T-helper 17 cell (primary cell): ENCODE measurements around the gene SNTA1. TPM values are rescaled to one million over a fixed set of nuclear protein-coding genes. Genes with fewer than 3 reads are reported as not detected.
"Not testable (repeated sequence)": the region's sequence is repeated elsewhere in the genome, so short reads cannot be mapped to it uniquely, and the experiment has no call there.

Experiments used
- ATAC-seq: fragments of 150-1000 bp; cut with Tn5 transposase; 2 replicates; pipeline ENCODE4 v1.10.0; 2021; ENCODE audit warnings: mild to moderate bottlenecking, moderate library complexity
- DNase-seq, 3 donors: peaks; one replicate each; pipeline versions ENCODE4 v3.0.0 to v3.0.0-alpha.2; 2020 to 2021
- H3K9me3 ChIP-seq: one replicate; pipeline ENCODE4 v1.7.0; 2013; ENCODE audit warnings: low read length, mild to moderate bottlenecking; ENCODE audit not compliant: control insufficient read depth, poor library complexity, severe bottlenecking
- H3K27ac Mint-ChIP-seq: one replicate; pipeline ENCODE4 v1.8.0; 2022; ENCODE audit warnings: mild to moderate bottlenecking, moderate library complexity, mixed read lengths
- H3K27me3 Mint-ChIP-seq: one replicate; pipeline ENCODE4 v1.8.0; 2022; ENCODE audit warnings: mixed read lengths
- H3K36me3 Mint-ChIP-seq: one replicate; pipeline ENCODE4 v1.8.0; 2022; ENCODE audit warnings: low read depth, mixed read lengths
- H3K4me1 Mint-ChIP-seq: one replicate; pipeline ENCODE4 v1.8.0; 2022; ENCODE audit warnings: mild to moderate bottlenecking, mixed read lengths
- H3K4me3 Mint-ChIP-seq: one replicate; pipeline ENCODE4 v1.8.0; 2022; ENCODE audit warnings: mild to moderate bottlenecking, moderate library complexity, mixed read lengths
- total RNA-seq, 4 donors: library from RNA in 2 of 4; stranded (reverse) in 2 of 4; gene quantifications; one replicate each; pipeline ENCODE4 v1.2.3 and lab custom pipeline; 2022 to 2026

SNTA1 gene
- total RNA-seq, 2 donors from 2014 or later: 5.6 to 6.6 TPM

- Mint-ChIP-seq H3K27me3 (no peaks in the 10 kb centered on the region), H3K36me3 (peaks cover 6% of the 10 kb centered on the region), H3K27ac (peak overlapping the region; percentile 80), H3K4me1 (peaks cover 10% of the 10 kb centered on the region), H3K4me3 (no peak overlapping the region)
- ATAC-seq: peak; percentile 81
- no peaks in the 10 kb centered on the region for H3K9me3 ChIP-seq
- DNase-seq: no peak
Measured at GRCh38 chr20:33408716-33409654, 34.6 kb downstream of the SNTA1 start.

DNA sequence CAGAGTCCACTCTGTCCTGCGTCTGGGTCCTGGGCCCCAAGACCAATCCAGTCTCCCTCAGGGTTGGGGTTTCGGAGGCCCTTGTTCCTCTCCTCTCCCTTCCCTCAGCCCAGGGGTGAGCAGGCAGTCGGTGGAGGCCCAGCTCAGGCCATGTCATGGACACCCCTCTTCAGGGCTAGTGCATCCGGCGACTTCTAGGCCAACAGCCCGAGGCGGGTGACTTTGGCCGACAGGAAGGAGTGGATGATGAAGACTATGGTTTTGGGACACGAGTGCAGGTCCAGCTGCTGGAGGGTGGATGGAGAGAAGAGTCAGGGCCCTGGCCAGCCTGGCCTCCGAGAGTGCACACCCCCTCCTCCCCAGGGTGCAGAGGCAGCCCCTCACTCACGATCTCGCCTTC, 35.2 kb downstream of the SNTA1 start:
- peaks cover 13% of the 10 kb centered on the region for H3K4me1 Mint-ChIP-seq
- H3K9me3 ChIP-seq: no peaks in the 10 kb centered on the region
- DNase-seq (no peak), ATAC-seq (no peak)
- no peak overlapping the region for H3K4me3 Mint-ChIP-seq
- no peaks in the 10 kb centered on the region for H3K27me3 Mint-ChIP-seq
- H3K36me3 Mint-ChIP-seq: peaks cover 6% of the 10 kb centered on the region
- peak overlapping the region; percentile 80 for H3K27ac Mint-ChIP-seq

DNA sequence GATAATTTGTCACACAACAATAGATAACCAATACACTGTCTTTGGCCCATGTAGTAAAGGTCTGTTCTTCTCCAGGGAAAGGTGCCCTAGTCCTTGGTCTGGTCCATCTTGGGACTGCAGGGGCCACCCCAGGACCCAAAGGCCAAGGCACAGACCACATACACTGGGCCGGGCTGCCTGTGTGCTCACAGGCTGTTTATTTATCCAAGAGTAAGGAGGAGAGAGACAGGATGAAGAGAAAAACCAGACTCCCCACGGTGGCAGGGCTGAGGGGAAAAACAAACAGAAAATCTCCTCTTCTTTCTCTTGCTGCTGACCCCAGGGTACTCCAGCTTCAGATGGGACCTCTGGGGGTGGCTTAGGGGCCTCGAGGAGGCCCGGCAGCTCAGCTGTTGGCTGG, 35.8 kb downstream of the SNTA1 start:
- Mint-ChIP-seq H3K27ac (no peak overlapping the region), H3K4me3 (no peak overlapping the region), H3K36me3 (peaks cover 6% of the 10 kb centered on the region), H3K27me3 (no peaks in the 10 kb centered on the region), H3K4me1 (peaks cover 13% of the 10 kb centered on the region)
- ATAC-seq (no peak), DNase-seq (no peak)
- H3K9me3 ChIP-seq: no peaks in the 10 kb centered on the region

DNA sequence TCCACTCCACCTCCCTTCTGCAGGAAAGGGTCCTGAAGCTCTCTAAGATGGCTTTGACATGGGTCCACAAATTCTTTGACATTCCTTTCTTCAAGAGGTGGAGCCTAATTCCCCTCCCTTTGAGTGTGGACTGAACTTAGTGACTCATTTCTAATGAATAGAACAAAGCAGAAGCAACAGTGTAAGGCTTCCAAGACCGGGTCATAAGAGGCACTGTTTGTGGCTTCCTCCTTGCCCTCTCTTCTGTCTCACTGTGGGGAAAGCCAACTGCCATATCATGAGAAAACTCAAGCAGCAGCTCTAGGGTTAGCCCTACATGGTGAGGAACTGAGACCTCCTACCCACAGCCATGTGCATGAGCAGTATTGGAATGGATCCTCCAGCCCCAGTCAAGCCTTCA, 36.3 kb downstream of the SNTA1 start:
- H3K9me3 ChIP-seq: no peaks in the 10 kb centered on the region
- no peak overlapping the region for H3K27ac Mint-ChIP-seq
- peaks cover 6% of the 10 kb centered on the region for H3K36me3 Mint-ChIP-seq
- peaks cover 16% of the 10 kb centered on the region for H3K4me1 Mint-ChIP-seq
- no peak overlapping the region for H3K4me3 Mint-ChIP-seq
- ATAC-seq (no peak), DNase-seq (no peak)
- H3K27me3 Mint-ChIP-seq: no peaks in the 10 kb centered on the region

GRCh38 chr20:33404281-33404680, 39.3 kb downstream of the SNTA1 start:
- no peaks in the 10 kb centered on the region for H3K9me3 ChIP-seq
- DNase-seq (no peak), ATAC-seq (no peak)
- H3K27ac Mint-ChIP-seq: no peak overlapping the region
- no peaks in the 10 kb centered on the region for H3K36me3 Mint-ChIP-seq
- H3K27me3 Mint-ChIP-seq: no peaks in the 10 kb centered on the region
- peaks cover 27% of the 10 kb centered on the region for H3K4me1 Mint-ChIP-seq
- peak overlapping the region; percentile 37 for H3K4me3 Mint-ChIP-seq

DNA sequence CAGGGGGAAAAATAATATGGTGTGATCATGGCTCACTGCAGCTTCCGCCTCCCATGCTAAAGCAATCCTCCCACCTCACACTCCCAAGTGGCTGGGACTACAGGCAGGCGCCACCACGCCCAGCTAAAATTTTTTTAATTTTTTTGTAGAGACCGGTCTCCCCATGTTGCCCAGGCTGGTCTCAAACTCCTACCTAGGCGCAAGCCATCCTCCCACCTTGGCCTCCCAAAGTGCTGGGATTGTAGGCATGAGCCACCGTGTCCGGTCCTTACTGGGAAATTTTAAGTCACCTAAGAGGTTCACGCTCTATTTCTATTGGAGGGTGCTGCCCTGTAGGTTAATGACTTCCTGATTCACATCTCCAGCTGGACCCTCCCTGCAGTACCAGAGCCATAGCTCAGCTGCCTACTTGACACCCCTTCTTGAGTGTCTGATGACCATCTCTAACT, 41.6 kb downstream of the SNTA1 start:
- no peak for ATAC-seq
- H3K27ac Mint-ChIP-seq: peak overlapping the region; percentile 86
- no peak for DNase-seq
- peaks cover 37% of the 10 kb centered on the region for H3K4me1 Mint-ChIP-seq
- peak overlapping the region; percentile 96 for H3K4me3 Mint-ChIP-seq
- H3K27me3 Mint-ChIP-seq: no peaks in the 10 kb centered on the region
- no peaks in the 10 kb centered on the region for H3K9me3 ChIP-seq
- no peaks in the 10 kb centered on the region for H3K36me3 Mint-ChIP-seq

- DNase-seq (peak; percentile 73 to 75 (median 73)), ATAC-seq (peak; percentile 97)
- Mint-ChIP-seq H3K4me1 (peaks cover 41% of the 10 kb centered on the region), H3K36me3 (no peaks in the 10 kb centered on the region), H3K4me3 (peak within 1 kb of the TSS; percentile 96), H3K27me3 (no peaks in the 10 kb centered on the region), H3K27ac (peak within 1 kb of the TSS; percentile 86)
- no peaks in the 10 kb centered on the region for H3K9me3 ChIP-seq
Measured at GRCh38 chr20:33401184-33401920, 42.2 kb downstream of the SNTA1 start, which contains the start of gene CDK5RAP1. CDK5RAP1 (minus strand) TSS chr20:33401519; CDS start chr20:33397064, 4,455 bp downstream.

DNA sequence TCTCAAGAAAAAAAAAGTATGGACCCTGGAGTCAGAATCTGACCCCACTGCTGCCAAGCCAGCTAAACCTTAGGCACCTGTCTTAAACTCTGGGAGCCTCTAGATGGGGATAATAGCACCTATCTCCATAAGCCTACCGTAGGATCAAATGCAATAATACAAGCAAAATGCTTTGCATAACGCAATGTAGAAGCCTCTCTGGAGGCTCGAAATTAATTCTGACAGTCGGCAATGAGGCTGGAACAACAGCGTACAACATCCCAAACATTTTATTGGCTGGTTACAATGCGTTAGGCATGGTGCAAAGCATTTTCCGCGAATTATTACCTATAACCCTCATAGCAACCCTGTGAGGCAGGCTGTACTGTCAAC, 42.8 kb downstream of the SNTA1 start:
- DNase-seq: no peak

DNA sequence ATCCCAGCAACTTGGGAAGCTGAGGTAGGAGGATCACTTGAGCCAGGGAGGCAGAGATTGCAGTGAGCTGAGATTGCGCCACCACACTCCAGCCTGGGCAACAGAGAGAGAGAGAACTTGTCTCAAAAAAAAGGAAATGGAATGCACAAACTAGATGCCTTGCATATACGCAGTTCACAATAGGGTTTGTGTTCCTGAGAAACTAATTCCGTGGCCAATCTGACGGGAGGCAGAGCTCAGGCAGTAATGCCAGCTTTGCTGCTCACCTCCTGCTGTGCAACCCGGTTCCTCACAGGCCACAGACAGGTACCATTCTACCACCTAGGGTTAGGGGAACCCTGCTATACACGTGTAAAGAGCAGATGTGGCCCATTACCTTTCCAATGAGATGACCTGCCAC, 43.6 kb downstream of the SNTA1 start:
- H3K9me3 ChIP-seq: no peaks in the 10 kb centered on the region
- DNase-seq (no peak), ATAC-seq (no peak)
- peaks cover 43% of the 10 kb centered on the region for H3K4me1 Mint-ChIP-seq
- peak overlapping the region; percentile 86 for H3K27ac Mint-ChIP-seq
- no peaks in the 10 kb centered on the region for H3K27me3 Mint-ChIP-seq
- H3K4me3 Mint-ChIP-seq: peak overlapping the region; percentile 96
- H3K36me3 Mint-ChIP-seq: no peaks in the 10 kb centered on the region

More for the DNA sequence above, 42.8 kb downstream of the SNTA1 start:
- no peaks in the 10 kb centered on the region for H3K9me3 ChIP-seq
- Mint-ChIP-seq H3K27me3 (no peaks in the 10 kb centered on the region), H3K36me3 (no peaks in the 10 kb centered on the region), H3K4me3 (peak overlapping the region; percentile 96), H3K4me1 (peaks cover 43% of the 10 kb centered on the region), H3K27ac (peak overlapping the region; percentile 86)
- ATAC-seq: peak; percentile 50

GRCh38 chr20:33394718-33395117, 48.8 kb downstream of the SNTA1 start:
- no peak overlapping the region for H3K4me3 Mint-ChIP-seq
- ATAC-seq (no peak), DNase-seq (no peak)
- peak overlapping the region; percentile 82 for H3K27ac Mint-ChIP-seq
- H3K4me1 Mint-ChIP-seq: peaks cover 28% of the 10 kb centered on the region
- no peaks in the 10 kb centered on the region for H3K27me3 Mint-ChIP-seq
- H3K9me3 ChIP-seq: no peaks in the 10 kb centered on the region
- peaks cover 9% of the 10 kb centered on the region for H3K36me3 Mint-ChIP-seq

GRCh38 chr20:33393609-33394008, 50.0 kb downstream of the SNTA1 start:
- H3K9me3 ChIP-seq: no peaks in the 10 kb centered on the region
- Mint-ChIP-seq H3K4me1 (peaks cover 22% of the 10 kb centered on the region), H3K27me3 (no peaks in the 10 kb centered on the region), H3K36me3 (peaks cover 9% of the 10 kb centered on the region), H3K27ac (peak overlapping the region; percentile 82), H3K4me3 (no peak overlapping the region)
- DNase-seq (no peak), ATAC-seq (no peak)

DNA sequence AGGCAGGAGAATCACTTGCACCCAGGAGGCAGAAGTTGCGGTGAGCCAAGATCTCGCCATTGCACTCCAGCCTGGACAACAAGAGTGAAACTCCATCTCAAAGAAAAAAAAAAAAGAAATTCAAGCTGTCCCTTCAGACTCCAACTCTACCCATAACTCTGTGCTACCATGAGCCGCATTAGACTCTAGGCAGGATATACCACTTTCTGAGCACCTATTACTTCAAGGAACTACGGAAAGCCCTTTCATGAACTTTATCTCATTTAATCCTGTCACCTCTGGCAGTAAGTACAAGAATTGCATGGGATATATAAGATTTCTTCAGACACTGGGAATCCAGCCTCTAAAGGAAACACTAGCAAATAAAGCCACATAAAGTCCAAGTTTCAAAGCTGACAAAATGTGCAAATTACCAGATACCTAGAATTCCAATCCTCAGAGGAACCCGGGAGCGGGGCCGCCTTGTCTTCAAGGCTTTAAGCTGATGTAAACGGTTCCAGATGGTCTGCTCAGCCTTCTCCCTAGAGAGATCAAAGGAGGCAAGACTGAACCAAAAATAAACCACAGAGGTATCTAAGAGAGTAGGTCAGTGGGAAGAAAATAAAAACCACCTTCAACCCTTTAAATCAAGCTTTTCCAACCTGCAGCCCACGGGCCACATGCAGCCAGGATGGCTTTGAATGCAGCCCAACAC, 51.7 kb downstream of the SNTA1 start:
- DNase-seq (no peak), ATAC-seq (no peak)
- H3K27me3 Mint-ChIP-seq: no peaks in the 10 kb centered on the region
- H3K27ac Mint-ChIP-seq: peak overlapping the region; percentile 19
- peaks cover 9% of the 10 kb centered on the region for H3K36me3 Mint-ChIP-seq
- no peaks in the 10 kb centered on the region for H3K9me3 ChIP-seq
- peaks cover 13% of the 10 kb centered on the region for H3K4me1 Mint-ChIP-seq
- no peak overlapping the region for H3K4me3 Mint-ChIP-seq

DNA sequence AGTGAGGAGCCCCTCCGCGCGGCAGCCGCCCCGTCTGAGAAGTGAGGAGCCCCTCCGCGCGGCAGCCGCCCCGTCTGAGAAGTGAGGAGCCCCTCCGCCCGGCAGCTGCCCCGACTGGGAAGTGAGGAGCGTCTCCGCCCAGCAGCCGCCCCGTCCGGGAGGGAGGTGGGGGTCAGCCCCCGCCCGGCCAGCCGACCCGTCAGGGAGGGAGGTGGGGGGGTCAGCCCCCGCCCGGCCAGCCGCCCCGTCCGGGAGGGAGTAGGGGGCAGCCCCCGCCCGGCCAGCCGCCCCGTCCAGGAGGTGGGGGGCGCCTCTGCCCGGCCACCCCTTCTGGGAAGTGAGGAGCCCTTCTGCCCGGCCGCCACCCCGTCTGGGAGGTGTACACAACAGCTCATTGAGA, 54.2 kb downstream of the SNTA1 start:
- H3K4me1 Mint-ChIP-seq, DNase-seq, H3K27me3 Mint-ChIP-seq, H3K36me3 Mint-ChIP-seq, H3K27ac Mint-ChIP-seq, H3K4me3 Mint-ChIP-seq, H3K9me3 ChIP-seq, ATAC-seq: not testable (repeated sequence)
